ENCODE results near the gene WDR77.

The WDR77 gene

GRCh38 chr1:111448918-111449702 lies at the start of gene WDR77, which contains the start of gene ATP5PB:
Gene WDR77, minus strand, starts transcription at chr1:111449256. Its CDS starts 87 bp downstream, at chr1:111449169.
Gene ATP5PB, plus strand, starts transcription at chr1:111449464. Its CDS starts 78 bp downstream, at chr1:111449542.
- no peak for TF ChIP-seq GATA3 (IDR thresholded peaks at IDR 0.05; ENCODE audit: low read depth, low read length)
- no peak for TF ChIP-seq GATA2 (IDR thresholded peaks at IDR 0.05; ENCODE audit: low read depth, low read length)

- no peak for TF ChIP-seq GATA2 (IDR thresholded peaks at IDR 0.05; ENCODE audit: low read depth, low read length)
- no peak for TF ChIP-seq GATA3 (IDR thresholded peaks at IDR 0.05; ENCODE audit: low read depth, low read length)
Measured at GRCh38 chr1:111497592-111497991, 48.5 kb upstream of the WDR77 start.

GRCh38 chr1:111496398-111496797 lies 47.3 kb upstream of the WDR77 start:
- no peak for TF ChIP-seq GATA2 (IDR thresholded peaks at IDR 0.05; ENCODE audit: low read depth, low read length)
- no peak for TF ChIP-seq GATA3 (IDR thresholded peaks at IDR 0.05; ENCODE audit: low read depth, low read length)

GRCh38 chr1:111491070-111491469 lies 42.0 kb upstream of the WDR77 start:
- TF ChIP-seq GATA3 (IDR thresholded peaks at IDR 0.05; ENCODE audit: low read depth, low read length), result no peak
- TF ChIP-seq GATA2 (IDR thresholded peaks at IDR 0.05; ENCODE audit: low read depth, low read length), result no peak

GRCh38 chr1:111490220-111490619 lies 41.2 kb upstream of the WDR77 start:
- TF ChIP-seq GATA2 (IDR thresholded peaks at IDR 0.05; ENCODE audit: low read depth, low read length), result no peak
- TF ChIP-seq GATA3 (IDR thresholded peaks at IDR 0.05; ENCODE audit: low read depth, low read length), result no peak

GRCh38 chr1:111489604-111490003 lies 40.5 kb upstream of the WDR77 start:
- TF ChIP-seq GATA2 (IDR thresholded peaks at IDR 0.05; ENCODE audit: low read depth, low read length) (no peak), GATA3 (IDR thresholded peaks at IDR 0.05; ENCODE audit: low read depth, low read length) (no peak)

GRCh38 chr1:111488669-111489068 lies 39.6 kb upstream of the WDR77 start:
- TF ChIP-seq GATA2 (IDR thresholded peaks at IDR 0.05; ENCODE audit: low read depth, low read length) (no peak), GATA3 (IDR thresholded peaks at IDR 0.05; ENCODE audit: low read depth, low read length) (no peak)

GRCh38 chr1:111487133-111487532 lies 38.1 kb upstream of the WDR77 start:
- TF ChIP-seq GATA2 (IDR thresholded peaks at IDR 0.05; ENCODE audit: low read depth, low read length) (no peak), GATA3 (IDR thresholded peaks at IDR 0.05; ENCODE audit: low read depth, low read length) (no peak)

GRCh38 chr1:111486431-111486830 lies 37.4 kb upstream of the WDR77 start:
- TF ChIP-seq GATA3 (IDR thresholded peaks at IDR 0.05; ENCODE audit: low read depth, low read length) (no peak), GATA2 (IDR thresholded peaks at IDR 0.05; ENCODE audit: low read depth, low read length) (no peak)

- no peak for TF ChIP-seq GATA3 (IDR thresholded peaks at IDR 0.05; ENCODE audit: low read depth, low read length)
- TF ChIP-seq GATA2 (IDR thresholded peaks at IDR 0.05; ENCODE audit: low read depth, low read length), result no peak
Measured at GRCh38 chr1:111484391-111485026, 35.5 kb upstream of the WDR77 start.

GRCh38 chr1:111483876-111484275 lies 34.8 kb upstream of the WDR77 start:
- TF ChIP-seq GATA2 (IDR thresholded peaks at IDR 0.05; ENCODE audit: low read depth, low read length) (no peak), GATA3 (IDR thresholded peaks at IDR 0.05; ENCODE audit: low read depth, low read length) (no peak)

GRCh38 chr1:111483166-111483565 lies 34.1 kb upstream of the WDR77 start:
- TF ChIP-seq GATA2 (IDR thresholded peaks at IDR 0.05; ENCODE audit: low read depth, low read length), result no peak
- no peak for TF ChIP-seq GATA3 (IDR thresholded peaks at IDR 0.05; ENCODE audit: low read depth, low read length)

- no peak for TF ChIP-seq GATA3 (IDR thresholded peaks at IDR 0.05; ENCODE audit: low read depth, low read length)
- no peak for TF ChIP-seq GATA2 (IDR thresholded peaks at IDR 0.05; ENCODE audit: low read depth, low read length)
Measured at GRCh38 chr1:111481387-111482221, 32.5 kb upstream of the WDR77 start.

- TF ChIP-seq GATA3 (IDR thresholded peaks at IDR 0.05; ENCODE audit: low read depth, low read length) (no peak), GATA2 (IDR thresholded peaks at IDR 0.05; ENCODE audit: low read depth, low read length) (no peak)
Measured at GRCh38 chr1:111480674-111481073, 31.6 kb upstream of the WDR77 start.
